Measurements from ENCODE around the gene SPO11.
"Not testable (repeated sequence)": the region's sequence is repeated elsewhere in the genome, so short reads cannot be mapped to it uniquely, and the experiment has no call there.

SPO11 gene

DNA sequence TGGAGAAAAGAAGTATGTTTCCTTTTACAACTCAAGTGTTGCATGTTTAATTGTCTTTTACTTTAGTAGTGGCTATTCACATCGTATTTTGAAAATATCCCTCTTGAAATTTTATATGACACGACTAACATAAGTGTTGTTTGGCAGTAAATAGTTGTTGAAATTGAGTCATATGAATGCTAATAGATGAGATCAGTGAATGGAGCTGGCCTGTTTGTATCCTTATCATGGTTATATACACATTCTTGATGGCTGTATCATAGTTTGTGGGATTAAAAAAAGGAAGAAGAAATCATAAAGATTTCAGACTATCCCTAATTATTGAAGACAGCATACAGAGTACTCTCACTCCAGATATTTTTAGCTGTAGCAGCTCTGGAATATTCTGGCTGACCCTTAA, 13.2 kb downstream of the SPO11 start:
- no peak for DNase-seq

DNA sequence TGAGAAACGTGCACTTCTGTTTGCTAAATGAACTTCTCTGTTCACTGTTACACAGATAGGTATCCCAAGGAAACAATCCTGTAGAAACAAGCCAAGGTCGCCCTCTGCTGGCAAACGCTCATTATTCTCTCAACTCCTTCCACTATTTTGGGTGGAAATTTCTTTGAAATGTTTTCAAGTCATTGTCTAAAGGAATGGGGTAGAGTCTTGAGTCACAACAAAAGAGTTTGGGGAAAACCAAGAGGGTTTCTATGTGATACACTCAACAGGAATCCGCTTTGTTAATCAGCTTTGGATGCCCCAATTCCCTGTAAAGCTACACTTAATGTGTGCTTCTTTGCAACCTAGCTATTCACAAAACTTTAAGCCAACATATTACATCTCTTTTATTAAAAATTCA, 16.9 kb downstream of the SPO11 start:
- peak; percentile 80 to 87 (median 84) for DNase-seq

DNA sequence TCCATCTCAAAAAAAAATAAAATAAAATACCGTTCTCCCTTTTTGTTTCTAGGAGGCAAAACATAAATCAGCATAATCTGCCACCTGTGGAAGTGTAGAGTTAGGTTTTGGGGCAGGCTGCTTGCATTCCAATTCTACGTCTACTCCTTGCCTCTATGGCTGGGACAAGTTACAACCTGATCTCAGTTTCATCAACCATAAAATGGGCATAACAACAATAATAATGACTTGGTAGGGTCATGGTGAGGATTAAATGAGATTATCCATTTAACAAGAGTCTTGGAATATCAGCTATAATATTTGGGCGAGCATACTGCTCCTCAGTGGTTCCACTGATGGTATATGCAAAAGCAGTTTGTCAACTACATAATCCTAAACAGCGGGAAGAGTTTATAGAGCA, 17.8 kb downstream of the SPO11 start:
- no peak for DNase-seq

DNA sequence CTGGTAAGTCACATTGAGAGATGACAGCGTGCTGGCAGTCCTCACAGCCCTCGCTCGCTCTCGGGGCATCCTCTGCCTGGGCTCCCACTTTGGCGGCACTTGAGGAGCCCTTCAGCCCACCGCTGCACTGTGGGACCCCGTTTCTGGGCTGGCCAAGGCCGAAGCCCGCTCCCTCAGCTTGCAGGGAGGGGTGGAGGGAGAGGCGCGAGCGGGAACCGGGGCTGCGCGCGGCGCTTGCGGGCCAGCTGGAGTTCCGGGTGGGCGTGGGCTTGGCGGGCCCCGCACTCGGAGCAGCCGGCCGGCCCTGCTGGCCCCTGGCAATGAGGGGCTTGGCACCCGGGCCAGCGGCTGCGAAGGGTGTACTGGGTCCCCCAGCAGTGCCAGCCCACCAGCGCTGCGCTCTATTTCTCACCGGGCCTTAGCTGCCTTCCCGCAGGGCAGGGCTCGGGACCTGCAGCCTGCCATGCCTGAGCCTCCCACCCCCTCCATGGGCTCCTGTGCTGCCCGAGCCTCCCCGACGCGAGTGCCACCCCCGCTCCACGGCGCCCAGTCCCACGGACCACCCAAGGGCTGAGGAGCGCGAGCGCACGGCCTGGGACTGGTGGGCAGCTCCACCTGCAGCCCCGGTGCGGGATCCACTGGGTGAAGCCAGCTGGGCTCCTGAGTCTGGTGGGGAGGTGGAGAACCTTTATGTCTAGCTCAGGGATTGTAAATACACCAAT, 18.8 kb downstream of the SPO11 start:
- DNase-seq = not testable (repeated sequence)

DNA sequence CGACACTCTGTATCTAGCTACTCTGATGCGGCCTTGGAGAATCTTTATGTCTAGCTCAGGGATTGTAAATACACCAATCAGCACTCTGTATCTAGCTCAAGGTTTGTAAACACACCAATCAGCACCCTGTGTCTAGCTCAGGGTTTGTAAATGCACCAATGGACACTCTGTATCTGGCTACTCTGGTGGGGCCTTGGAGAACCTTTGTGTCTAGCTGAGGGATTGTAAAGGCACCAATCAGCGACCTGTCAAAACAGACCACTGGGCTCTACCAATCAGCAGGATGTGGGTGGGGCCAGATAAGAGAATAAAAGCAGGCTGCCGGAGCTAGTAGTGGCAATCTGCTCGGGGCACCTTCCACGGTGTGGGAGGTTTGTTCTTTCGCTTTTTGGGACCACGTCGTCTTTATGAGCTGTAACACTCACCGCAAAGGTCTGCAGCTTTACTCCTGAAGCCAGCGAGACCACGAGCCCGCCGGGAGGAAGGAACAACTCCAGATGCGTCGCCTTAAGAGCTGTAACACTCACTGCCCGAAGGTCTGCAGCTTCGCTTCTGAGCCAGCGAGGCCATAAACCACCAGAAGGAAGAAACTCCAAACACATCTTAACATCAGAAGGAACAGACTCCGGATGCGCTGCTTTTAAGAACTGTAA, 19.4 kb downstream of the SPO11 start:
- DNase-seq = not testable (repeated sequence)

DNA sequence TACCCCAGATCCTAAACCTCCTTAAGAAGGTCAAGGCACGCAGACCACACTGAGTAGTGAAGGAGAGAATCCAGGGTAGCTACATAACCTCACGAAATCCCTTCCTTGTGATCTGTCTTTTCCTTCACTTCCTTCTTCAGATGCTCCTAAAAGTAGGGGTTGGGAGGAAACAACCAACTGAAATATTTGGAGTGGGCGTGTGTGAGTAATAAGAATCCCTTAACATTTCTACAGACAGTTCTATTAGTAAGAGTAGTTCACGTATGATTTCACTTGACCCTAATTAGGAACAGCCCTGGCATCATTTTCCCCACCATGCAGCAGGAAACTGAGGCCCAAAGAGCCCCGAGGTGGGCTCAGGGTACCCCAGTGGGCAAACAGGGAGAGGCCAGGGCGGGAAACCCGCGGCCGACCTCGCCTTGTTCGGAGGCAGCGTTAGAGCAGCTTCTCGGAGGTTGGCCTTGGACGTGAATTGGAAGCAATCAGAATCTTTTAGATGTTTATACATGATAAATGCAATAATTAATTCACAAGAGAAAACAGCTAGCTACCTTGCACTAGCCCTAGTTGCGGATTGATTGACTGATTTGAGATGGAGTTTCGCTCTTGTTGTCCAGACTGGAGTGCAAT, 20.6 kb downstream of the SPO11 start:
- DNase-seq = peak; percentile 66 to 84 (median 77)

DNA sequence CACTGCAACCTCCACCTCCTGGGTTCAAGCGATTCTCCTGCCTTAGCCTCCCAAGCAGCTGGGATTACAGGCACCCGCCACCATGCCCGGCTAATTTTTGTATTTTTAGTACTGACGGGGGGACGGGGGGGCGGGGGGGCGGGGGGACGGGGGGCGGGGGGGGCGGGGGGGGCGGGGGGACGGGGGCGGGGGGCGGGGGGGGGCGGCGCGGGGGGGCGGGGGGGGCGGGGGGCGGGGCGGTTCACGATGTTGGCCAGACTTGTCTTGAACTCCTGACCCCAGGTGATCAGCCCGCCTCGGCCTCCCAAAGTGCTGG, 21.1 kb downstream of the SPO11 start:
- DNase-seq = not testable (repeated sequence)

DNA sequence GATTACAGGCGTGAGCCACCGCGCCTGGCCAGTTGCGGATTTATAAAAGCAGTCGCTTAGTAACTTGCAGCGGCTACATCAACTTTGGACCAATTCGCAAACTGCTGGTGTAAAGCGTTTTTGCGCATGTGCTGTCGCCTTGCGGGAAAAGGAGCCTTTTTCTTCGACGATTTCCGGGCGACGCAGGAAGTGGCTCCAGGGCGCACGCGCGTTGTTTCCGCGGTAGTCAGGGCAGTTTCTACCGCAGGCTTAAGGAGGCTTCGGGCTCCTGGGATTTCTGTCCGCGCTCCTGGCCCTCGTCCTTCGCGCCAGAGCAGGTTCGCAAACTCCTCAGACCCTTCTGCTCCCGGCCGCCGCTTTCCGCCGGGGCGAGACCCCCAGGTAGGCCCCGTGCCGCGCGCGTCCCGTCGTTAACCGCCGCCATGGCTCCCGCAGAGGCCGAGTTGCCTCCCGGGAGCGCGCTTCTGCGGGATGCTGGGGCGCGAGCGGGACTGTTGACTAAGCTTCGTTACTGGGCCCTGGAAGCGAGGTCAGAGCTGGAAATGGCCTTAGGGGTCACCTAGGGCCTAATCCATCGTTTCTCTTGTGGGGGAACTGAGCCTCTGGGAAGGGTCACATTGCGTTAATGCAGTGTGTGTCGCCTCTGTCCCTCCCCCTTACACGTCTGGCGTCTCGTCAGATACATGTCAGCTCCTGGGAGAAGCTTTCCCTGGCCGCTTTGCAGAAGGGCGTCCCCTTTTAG, 21.6 kb downstream of the SPO11 start, which contains the start of gene RAE1:
Gene RAE1, plus strand, starts transcription at position 214 of the 742 bp plus-strand sequence. CDS start 2,784 bp downstream, outside the sequence.
- DNase-seq = peak; percentile 95 to 97 (median 95)

DNA sequence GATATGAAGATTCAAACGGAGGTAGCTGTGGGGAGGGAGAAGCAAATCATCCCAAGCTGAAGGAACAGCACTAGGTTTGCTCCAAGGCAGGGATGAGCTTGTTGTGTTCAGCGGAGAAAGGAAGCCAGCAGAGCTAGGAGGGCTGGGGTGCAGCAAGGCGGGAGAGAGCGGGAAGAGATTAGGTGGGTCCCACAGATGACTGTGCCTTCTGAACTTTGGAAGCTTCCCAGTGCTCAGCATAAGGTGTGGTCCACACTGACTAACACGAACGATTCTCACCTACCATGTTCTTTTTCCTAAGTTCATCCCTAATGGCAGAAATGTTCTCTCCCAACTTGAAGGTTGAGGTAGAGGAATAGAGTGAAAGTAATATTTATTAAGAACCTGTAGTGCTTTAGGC, 22.7 kb downstream of the SPO11 start:
- no peak for DNase-seq

- no peak for DNase-seq
Observed at GRCh38 chr20:57353351-57353750, 23.7 kb downstream of the SPO11 start.

GRCh38 chr20:57361517-57361916, 31.9 kb downstream of the SPO11 start:
- DNase-seq = no peak

- DNase-seq = no peak
Observed at GRCh38 chr20:57364451-57364850, 34.8 kb downstream of the SPO11 start.

GRCh38 chr20:57369596-57369995, 40.0 kb downstream of the SPO11 start:
- DNase-seq = peak; percentile 22 to 36 (median 22)

DNA sequence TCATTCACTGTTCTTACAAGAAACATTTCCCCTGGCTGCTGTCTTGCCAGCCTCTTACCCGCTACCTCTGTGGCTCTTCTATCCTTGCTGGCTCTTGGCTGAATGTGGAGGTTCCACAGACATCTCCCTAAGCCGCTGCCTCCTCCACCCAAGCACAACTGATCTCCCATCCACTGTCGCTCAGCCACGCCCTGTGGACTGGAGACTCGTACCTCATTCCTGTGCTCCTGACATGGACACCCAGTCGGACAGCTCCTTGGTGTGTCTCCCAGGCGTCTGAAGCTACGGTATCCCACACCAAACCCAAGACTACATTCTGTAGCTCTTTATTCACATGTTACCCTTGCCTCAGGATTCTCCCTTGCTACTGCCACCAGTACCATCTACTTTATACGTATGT, 40.7 kb downstream of the SPO11 start:
- no peak for DNase-seq

DNA sequence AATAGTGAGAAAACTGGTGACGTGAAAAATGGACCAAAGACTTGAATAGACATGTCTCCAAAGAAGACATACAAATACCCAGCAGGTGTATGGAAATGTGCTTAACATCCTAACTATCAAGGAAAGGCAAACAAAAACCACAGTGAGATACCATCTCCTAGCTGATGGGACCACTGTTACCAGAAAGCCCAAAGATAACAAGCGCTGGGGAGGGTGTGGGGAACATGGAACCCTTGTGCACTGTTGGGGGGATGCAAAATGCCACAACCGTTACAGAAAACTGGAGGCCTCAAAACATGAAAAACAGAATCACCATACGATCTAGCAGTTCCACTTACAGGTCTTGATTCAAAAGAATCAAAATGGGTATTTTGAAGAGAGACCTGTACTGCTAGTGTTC, 41.8 kb downstream of the SPO11 start:
- no peak for DNase-seq

DNA sequence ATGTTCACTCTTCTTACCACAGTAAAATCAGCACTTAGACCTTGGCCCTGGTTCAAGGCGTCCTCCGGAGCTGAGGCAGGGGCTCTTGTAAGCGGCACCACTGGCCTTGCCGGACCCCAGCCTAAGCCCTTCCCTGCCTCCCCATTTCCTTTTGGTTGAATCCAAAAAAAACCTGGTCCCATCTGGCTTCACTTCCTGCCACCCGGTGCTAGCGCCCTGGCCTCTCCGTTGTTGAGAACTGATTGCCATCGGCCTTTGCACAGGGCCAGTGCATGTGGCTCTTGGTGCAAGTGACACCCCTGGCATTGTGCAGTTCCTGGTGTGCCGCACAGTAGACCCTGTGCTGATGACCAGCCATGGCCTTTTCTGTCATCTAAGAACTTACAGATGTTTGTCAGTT, 42.6 kb downstream of the SPO11 start:
- DNase-seq = no peak

DNA sequence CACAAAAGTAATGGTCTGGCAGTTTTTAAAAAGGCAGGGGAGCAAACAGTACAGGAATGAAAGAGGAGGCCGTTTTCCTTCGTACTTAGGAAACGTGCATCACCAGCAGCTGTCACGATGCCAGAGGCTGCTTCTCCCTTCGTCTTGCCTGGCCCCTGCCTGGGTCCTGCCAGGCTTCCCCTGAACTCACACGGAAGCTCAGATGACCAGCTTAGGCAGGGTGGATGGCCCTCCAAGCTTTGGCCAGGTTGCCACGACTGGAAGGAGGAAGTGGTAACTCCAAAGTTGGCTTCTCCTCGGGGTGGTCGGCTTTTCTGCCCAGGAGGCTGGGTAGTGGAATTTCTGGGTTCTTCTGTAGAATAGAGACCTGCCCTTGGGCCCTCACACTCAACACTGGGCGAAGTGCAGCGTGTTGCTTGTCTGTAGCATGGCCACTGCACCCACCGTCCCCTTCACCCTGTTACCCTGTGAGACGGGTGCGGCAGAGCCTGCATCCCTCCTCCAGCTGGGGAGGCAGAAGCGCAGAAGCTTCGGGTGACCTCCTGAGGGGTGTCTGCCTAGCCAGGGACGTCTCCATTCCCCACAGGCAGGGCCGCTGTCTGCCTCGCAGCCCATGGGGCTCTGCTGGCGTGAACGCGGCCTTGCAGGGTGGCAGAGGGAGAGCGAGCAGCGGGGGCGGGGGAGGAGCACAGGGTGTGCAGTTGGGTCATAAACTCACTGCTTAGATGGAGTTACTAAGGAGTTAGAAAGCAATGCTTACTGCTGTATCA, 43.2 kb downstream of the SPO11 start:
- DNase-seq = no peak

DNA sequence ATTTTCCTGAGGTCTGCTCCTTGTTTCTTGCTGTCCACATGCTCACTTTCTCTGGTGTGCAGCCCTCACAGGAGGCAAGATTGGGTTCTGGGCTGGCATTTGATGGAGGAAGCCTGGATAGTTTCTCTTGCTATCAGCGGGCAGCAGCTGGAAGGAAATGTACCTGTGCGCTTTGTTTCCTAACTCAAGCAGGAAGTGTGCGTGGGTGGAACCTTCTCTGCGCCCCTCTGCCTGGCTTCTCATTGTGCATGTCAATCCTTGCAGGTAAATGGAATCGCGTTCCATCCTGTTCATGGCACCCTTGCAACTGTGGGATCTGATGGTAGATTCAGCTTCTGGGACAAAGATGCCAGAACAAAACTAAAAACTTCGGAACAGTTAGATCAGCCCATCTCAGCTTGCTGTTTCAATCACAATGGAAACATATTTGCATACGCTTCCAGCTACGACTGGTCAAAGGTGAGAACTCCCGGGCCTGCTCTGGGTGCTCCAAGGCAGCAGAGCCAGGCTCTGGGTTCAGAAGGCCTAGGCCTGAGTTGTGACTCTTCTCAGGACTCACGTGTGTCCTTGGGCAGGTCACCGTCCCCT, 44.8 kb downstream of the SPO11 start:
- DNase-seq = no peak

DNA sequence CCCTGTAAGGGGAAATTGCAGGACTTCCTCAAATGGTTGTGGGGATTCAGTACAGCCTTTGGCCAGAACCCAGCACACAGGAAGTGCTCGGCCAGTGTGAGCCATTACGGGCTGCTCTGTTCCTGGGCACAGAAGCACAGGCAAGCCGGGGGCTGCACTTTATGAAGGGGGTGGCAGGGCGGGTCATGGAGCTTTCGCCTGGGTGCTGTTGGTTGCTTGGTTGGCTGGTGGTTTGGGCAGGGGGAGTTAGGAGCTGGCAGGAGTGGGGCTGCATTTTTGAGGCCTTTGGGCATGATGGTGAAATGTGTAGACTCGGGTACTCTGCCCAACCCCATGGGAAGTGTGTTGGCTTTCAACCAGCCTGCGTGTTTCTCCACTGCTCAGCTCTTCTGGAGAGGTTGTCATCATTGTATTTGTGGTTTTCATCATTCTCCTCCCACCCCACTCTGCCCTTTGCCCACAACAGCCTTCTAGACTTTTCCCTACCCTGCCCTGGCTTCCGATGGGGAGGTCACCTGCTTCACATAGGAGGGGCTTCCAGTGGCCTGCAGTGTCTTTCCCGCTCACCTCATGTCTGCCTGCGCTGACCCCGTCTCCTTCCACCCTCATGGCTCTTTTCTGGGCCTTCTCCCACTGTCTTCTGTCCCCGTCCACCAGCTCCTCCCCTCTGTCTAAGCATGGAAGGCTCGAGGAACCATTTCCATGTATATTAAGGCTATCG, 45.5 kb downstream of the SPO11 start:
- DNase-seq = peak; percentile 83 to 88 (median 85)

GRCh38 chr20:57375652-57376230, 46.1 kb downstream of the SPO11 start:
- peak in 1 of 3 donors; percentile 28 for DNase-seq

GRCh38 chr20:57377350-57377749, 47.7 kb downstream of the SPO11 start:
- no peak for DNase-seq
